ENCODE data around the gene MAN1A1. TPM values are rescaled to one million over a fixed set of nuclear protein-coding genes. Genes with fewer than 3 reads are reported as not detected.
"Not testable (repeated sequence)": the region's sequence is repeated elsewhere in the genome, so short reads cannot be mapped to it uniquely, and the experiment has no call there.

The MAN1A1 gene
- total RNA-seq, 1 donor from 2014 or later: 3.0 TPM

GRCh38 chr6:119171864-119172588 is 177.5 kb downstream of the MAN1A1 start:
- H3K9me3 Mint-ChIP-seq: no peaks in the 10 kb centered on the region
- H3K27ac Mint-ChIP-seq (ENCODE audit: unreplicated experiment): no peak overlapping the region
- no peaks in the 10 kb centered on the region for H3K36me3 Mint-ChIP-seq (ENCODE audit: low read depth)
- H3K27me3 Mint-ChIP-seq (ENCODE audit: low read depth): no peaks in the 10 kb centered on the region
- no peak overlapping the region for H3K4me3 Mint-ChIP-seq
- no peak for TF ChIP-seq CTCF (conservative IDR thresholded peaks at IDR 0.05)
- peaks cover 8% of the 10 kb centered on the region for H3K4me1 Mint-ChIP-seq
- no peak for DNase-seq (ENCODE audit: low read depth, low spot score)

GRCh38 chr6:119171088-119171841 is 178.3 kb downstream of the MAN1A1 start:
- TF ChIP-seq CTCF (conservative IDR thresholded peaks at IDR 0.05): no peak
- no peak for DNase-seq (ENCODE audit: low read depth, low spot score)
- Mint-ChIP-seq H3K4me3 (no peak overlapping the region), H3K27me3 (ENCODE audit: low read depth) (peaks cover under 1% of the 10 kb centered on the region), H3K4me1 (peaks cover 8% of the 10 kb centered on the region), H3K27ac (ENCODE audit: unreplicated experiment) (no peak overlapping the region), H3K9me3 (no peaks in the 10 kb centered on the region), H3K36me3 (ENCODE audit: low read depth) (no peaks in the 10 kb centered on the region)

GRCh38 chr6:119170447-119171087 is 179.0 kb downstream of the MAN1A1 start:
- Mint-ChIP-seq H3K36me3 (ENCODE audit: low read depth) (no peaks in the 10 kb centered on the region), H3K9me3 (no peaks in the 10 kb centered on the region), H3K27me3 (ENCODE audit: low read depth) (peaks cover 2% of the 10 kb centered on the region), H3K4me3 (no peak overlapping the region), H3K4me1 (peaks cover 8% of the 10 kb centered on the region), H3K27ac (ENCODE audit: unreplicated experiment) (no peak overlapping the region)
- TF ChIP-seq CTCF (conservative IDR thresholded peaks at IDR 0.05): no peak
- DNase-seq (ENCODE audit: low read depth, low spot score): no peak

GRCh38 chr6:119170103-119170446 is 179.5 kb downstream of the MAN1A1 start:
- Mint-ChIP-seq H3K27ac (ENCODE audit: unreplicated experiment) (no peak overlapping the region), H3K9me3 (no peaks in the 10 kb centered on the region), H3K27me3 (ENCODE audit: low read depth) (peaks cover 2% of the 10 kb centered on the region), H3K4me3 (no peak overlapping the region), H3K36me3 (ENCODE audit: low read depth) (no peaks in the 10 kb centered on the region), H3K4me1 (peaks cover 8% of the 10 kb centered on the region)
- TF ChIP-seq CTCF (conservative IDR thresholded peaks at IDR 0.05): no peak
- no peak for DNase-seq (ENCODE audit: low read depth, low spot score)

GRCh38 chr6:119169355-119169754 is 180.2 kb downstream of the MAN1A1 start:
- H3K27ac Mint-ChIP-seq (ENCODE audit: unreplicated experiment); DNase-seq (ENCODE audit: low read depth, low spot score); H3K9me3 Mint-ChIP-seq; H3K36me3 Mint-ChIP-seq (ENCODE audit: low read depth); H3K4me3 Mint-ChIP-seq; H3K27me3 Mint-ChIP-seq (ENCODE audit: low read depth); H3K4me1 Mint-ChIP-seq: not testable (repeated sequence)

Data from neural crest cell (in vitro differentiated cells).